HEK293 (cell line): ENCODE measurements around the gene TWIST2.

Experiments
- CTCF ChIA-PET: fragments of 350-600 bp; formaldehyde crosslinking; extraction: SDS; loops from one replicate; lab custom pipeline; 2021; ENCODE audit warnings: antibody characterized with exemption; lab: Yijun Ruan, JAX
- POLR2A ChIA-PET: fragments of 300-600 bp; formaldehyde crosslinking; extraction: SDS; loops from one replicate; lab custom pipeline; 2020; ENCODE audit warnings: antibody characterized with exemption, inconsistent platforms; lab: Yijun Ruan, JAX
- H3K27ac ChIP-seq: fragments of 200-500 bp; sonication (Bioruptor generic); 2 replicates; pipeline ENCODE4 v1.5.1; 2014; ENCODE audit warnings: low read depth, low read length, control low read depth, inconsistent platforms; ENCODE audit errors: extremely low read depth
- H3K36me3 ChIP-seq, 2 experiments: fragments of 200-500 bp in 1 of 2; sonication (Bioruptor generic) in 1 of 2; 1 replicate in 1 of 2; 2 replicates in 1 of 2; pipeline ENCODE4 v1.5.1; 2014 to 2017; ENCODE audit warnings: inconsistent platforms in 2 of 2, low read length in 2 of 2; ENCODE audit not compliant: control insufficient read depth in 2 of 2, insufficient read depth in 1 of 2
- H3K4me1 ChIP-seq: fragments of 200-500 bp; sonication (Bioruptor generic); 2 replicates; pipeline ENCODE4 v1.5.1; 2014; ENCODE audit warnings: mild to moderate bottlenecking, low read length, inconsistent platforms; ENCODE audit not compliant: control insufficient read depth, insufficient read depth
- H3K4me3 ChIP-seq: 2 replicates; pipeline ENCODE4 v1.5.1; 2011; ENCODE audit warnings: low read depth, mild to moderate bottlenecking, control low read depth, low read length, moderate library complexity
- H3K9me3 ChIP-seq: fragments of 200-500 bp; sonication (Bioruptor generic); 2 replicates; pipeline ENCODE4 v1.5.1; 2014; ENCODE audit warnings: low read depth, low read length, inconsistent platforms; ENCODE audit not compliant: control insufficient read depth, insufficient read depth
- CTCF ChIP-seq: fragments of 450-650 bp; formaldehyde crosslinking; IDR thresholded peaks from 2 replicates; pipeline ENCODE4 v1.5.1; 2016; ENCODE audit warnings: missing biosample characterization, missing genetic modification characterization
- EGR2 ChIP-seq: fragments of 450-650 bp; formaldehyde crosslinking; IDR thresholded peaks from 2 replicates; pipeline ENCODE4 v1.5.1; 2016; ENCODE audit warnings: low read depth, missing biosample characterization, missing genetic modification characterization
- MYNN ChIP-seq: fragments of 450-650 bp; formaldehyde crosslinking; IDR thresholded peaks from 2 replicates; pipeline ENCODE4 v1.5.1; 2016; ENCODE audit warnings: missing biosample characterization, missing genetic modification characterization, borderline replicate concordance
- PRDM2 ChIP-seq: fragments of 450-650 bp; formaldehyde crosslinking; IDR thresholded peaks from 2 replicates; pipeline ENCODE4 v1.5.1; 2016; ENCODE audit warnings: missing biosample characterization, missing genetic modification characterization, borderline replicate concordance
- SETDB1 ChIP-seq: IDR thresholded peaks from one replicate; pipeline ENCODE4 v1.6.1; 2017; ENCODE audit warnings: mild to moderate bottlenecking, low read length, moderate library complexity, mixed read lengths; ENCODE audit not compliant: insufficient read length
- TCF7L2 ChIP-seq: IDR thresholded peaks from 2 replicates; pipeline ENCODE4 v1.6.1; 2011; ENCODE audit warnings: low read depth, mild to moderate bottlenecking, inconsistent platforms, low read length, moderate library complexity, borderline replicate concordance
- ZBTB7A ChIP-seq: fragments of 450-650 bp; formaldehyde crosslinking; IDR thresholded peaks from 2 replicates; pipeline ENCODE4 v1.5.1; 2016; ENCODE audit warnings: low read depth, missing biosample characterization, missing genetic modification characterization
- ZFHX2 ChIP-seq: fragments of 450-650 bp; formaldehyde crosslinking; conservative IDR thresholded peaks from 2 replicates; pipeline ENCODE4 v1.5.1; 2016; ENCODE audit warnings: missing biosample characterization, missing genetic modification characterization
- ZNF121 ChIP-seq: fragments of 450-650 bp; formaldehyde crosslinking; IDR thresholded peaks from 2 replicates; pipeline ENCODE4 v1.5.1; 2016; ENCODE audit warnings: missing biosample characterization, missing genetic modification characterization
- ZNF140 ChIP-seq: fragments of 450-650 bp; formaldehyde crosslinking; IDR thresholded peaks from 2 replicates; pipeline ENCODE4 v1.5.1; 2016; ENCODE audit warnings: missing biosample characterization, missing genetic modification characterization
- ZNF24 ChIP-seq: fragments of 450-650 bp; formaldehyde crosslinking; IDR thresholded peaks from 2 replicates; pipeline ENCODE4 v1.5.1; 2016; ENCODE audit warnings: missing biosample characterization, missing genetic modification characterization
- ZNF416 ChIP-seq: fragments of 450-650 bp; formaldehyde crosslinking; IDR thresholded peaks from 2 replicates; pipeline ENCODE4 v1.5.1; 2016; ENCODE audit warnings: missing biosample characterization, missing genetic modification characterization
- ZNF48 ChIP-seq: fragments of 450-650 bp; formaldehyde crosslinking; IDR thresholded peaks from 2 replicates; pipeline ENCODE4 v1.5.1; 2016; ENCODE audit warnings: missing biosample characterization, missing genetic modification characterization
- ZNF660 ChIP-seq: fragments of 450-650 bp; IDR thresholded peaks from 2 replicates; pipeline ENCODE4 v1.5.1; 2018; ENCODE audit warnings: missing biosample characterization, mild to moderate bottlenecking, missing genetic modification characterization
- ZNF747 ChIP-seq: fragments of 450-650 bp; formaldehyde crosslinking; IDR thresholded peaks from 2 replicates; pipeline ENCODE4 v1.5.1; 2016; ENCODE audit warnings: missing biosample characterization, missing genetic modification characterization
- ZSCAN30 ChIP-seq: fragments of 450-650 bp; IDR thresholded peaks from 2 replicates; pipeline ENCODE4 v1.5.1; 2018; ENCODE audit warnings: missing biosample characterization, mild to moderate bottlenecking, missing genetic modification characterization, moderate library complexity

Gene TWIST2

DNA sequence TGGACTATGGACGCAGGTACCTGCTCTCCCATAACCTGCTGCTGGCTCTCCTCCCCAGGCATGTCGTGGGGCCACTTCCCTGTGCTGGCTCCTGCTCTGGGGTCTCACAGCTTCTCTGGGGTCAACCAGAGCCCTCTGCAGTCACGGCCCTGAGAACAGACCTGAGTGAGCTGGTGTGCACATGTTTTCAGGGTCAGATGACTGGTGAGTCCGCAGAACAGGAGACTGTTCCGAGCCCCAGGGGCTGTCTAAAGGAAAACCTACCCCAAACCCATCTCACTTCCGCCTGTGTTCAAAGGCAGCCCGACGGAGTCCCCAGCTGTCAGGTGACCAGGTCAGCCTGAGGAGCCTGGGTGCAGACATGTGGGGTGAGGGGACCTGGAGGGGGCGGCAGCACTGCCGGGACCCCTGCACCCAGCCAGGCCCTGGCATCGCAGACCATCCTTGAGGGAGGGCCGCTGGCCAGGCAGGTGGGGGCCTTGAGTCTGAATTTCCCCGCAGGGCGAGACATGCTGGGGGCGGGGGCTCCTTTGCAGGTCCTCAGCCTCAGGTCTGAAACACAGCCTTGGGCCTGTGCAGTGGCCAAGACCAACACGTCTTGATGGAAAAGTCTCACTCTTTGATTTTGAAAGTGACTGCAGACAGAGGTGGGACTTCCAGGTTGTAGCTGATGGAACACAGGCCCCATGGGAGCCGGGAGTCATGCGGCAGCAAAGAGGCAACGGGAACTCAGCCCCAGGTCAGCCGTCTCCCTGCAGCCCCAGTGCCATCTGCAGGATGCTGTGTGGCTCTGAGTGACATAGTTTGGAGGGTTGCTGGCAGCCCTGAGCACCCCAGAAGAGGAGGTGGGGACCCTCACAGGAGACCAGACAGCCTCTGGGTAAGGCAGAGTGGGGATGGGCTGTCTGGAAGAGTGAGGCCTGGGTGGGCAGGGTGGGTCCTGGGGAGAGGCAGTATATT lies 65.3 kb downstream of the TWIST2 start (continued):
- TF ChIP-seq PRDM2 (tag by site-specific recombination): no peak

DNA sequence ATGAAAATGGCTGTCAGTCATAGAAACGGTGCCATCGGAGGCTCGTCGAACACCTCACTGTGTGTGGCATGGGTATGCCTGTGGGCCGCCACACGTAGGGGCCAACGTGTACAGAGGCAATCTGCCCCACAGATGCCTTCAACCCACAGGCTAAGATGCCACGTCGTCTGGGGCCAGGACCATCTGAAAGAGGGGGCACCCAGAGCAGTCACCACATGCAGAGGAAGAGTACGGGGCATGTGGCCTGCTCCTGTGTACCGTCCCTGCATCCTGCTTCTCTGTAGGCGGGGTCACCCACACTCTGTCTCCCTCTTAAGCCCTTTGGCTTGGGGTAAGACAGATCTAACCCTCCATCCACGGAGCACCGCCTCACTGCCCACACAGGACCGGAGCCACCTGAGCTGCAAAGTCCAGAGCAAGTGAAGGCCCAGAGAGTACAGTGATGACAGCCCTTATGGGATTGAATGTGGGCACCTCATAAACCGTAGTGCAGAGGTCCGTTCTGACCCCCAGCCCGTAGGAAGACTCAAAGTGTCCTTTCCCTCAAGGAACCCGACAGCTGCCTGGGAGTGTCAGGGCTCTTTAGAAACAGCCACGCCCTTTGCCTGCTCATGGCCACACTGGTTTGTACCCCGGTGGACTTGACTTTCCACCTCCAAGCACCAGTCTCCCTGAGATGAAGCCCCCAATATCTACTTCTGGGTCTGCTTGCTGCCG lies 66.2 kb downstream of the TWIST2 start:
- TF ChIP-seq SETDB1: no peak
- 0 out of 2 replicates have a peak, but pooled peaks have one; percentile 12 for TF ChIP-seq EGR2 (tag by site-specific recombination)
- CTCF ChIA-PET: no interaction called here
- POLR2A ChIA-PET: no interaction called here
- no peaks in the 10 kb centered on the region for H3K4me1 ChIP-seq
- H3K36me3 ChIP-seq: peaks cover 0 to 5% of the 10 kb centered on the region in 2 experiments; a peak in 1 of 3 replicates
- no peak overlapping the region for H3K4me3 ChIP-seq
- H3K9me3 ChIP-seq: no peaks in the 10 kb centered on the region
- H3K27ac ChIP-seq: no peak overlapping the region

GRCh38 chr2:238914648-238915015 lies 66.7 kb downstream of the TWIST2 start:
- Histone ChIP-seq H3K27ac (no peak overlapping the region), H3K36me3 (peaks cover 0 to 5% of the 10 kb centered on the region in 2 experiments; a peak in 1 of 3 replicates), H3K4me1 (no peaks in the 10 kb centered on the region), H3K9me3 (no peaks in the 10 kb centered on the region), H3K4me3 (no peak overlapping the region)
- ChIA-PET CTCF (no interaction called here), POLR2A (no interaction called here)
- TF ChIP-seq MYNN: no peak

- TF ChIP-seq ZNF48 (tag by site-specific recombination): no peak
- no peak for TF ChIP-seq ZNF660 (tag by site-specific recombination)
- no peak for TF ChIP-seq ZBTB7A
- POLR2A ChIA-PET: no interaction called here
- Histone ChIP-seq H3K9me3 (no peaks in the 10 kb centered on the region), H3K36me3 (peaks cover 0 to 5% of the 10 kb centered on the region in 2 experiments; a peak in 1 of 3 replicates), H3K27ac (no peak overlapping the region), H3K4me1 (no peaks in the 10 kb centered on the region), H3K4me3 (no peak overlapping the region)
- CTCF ChIA-PET: interaction anchor here (0.7 kb wide), 1 partner anchor 191 kb away, joined by 3 read pairs; no protein-coding TSS in a partner anchor
These were observed 67.3 kb downstream of the TWIST2 start for GRCh38 chr2:238915196-238915595.

DNA sequence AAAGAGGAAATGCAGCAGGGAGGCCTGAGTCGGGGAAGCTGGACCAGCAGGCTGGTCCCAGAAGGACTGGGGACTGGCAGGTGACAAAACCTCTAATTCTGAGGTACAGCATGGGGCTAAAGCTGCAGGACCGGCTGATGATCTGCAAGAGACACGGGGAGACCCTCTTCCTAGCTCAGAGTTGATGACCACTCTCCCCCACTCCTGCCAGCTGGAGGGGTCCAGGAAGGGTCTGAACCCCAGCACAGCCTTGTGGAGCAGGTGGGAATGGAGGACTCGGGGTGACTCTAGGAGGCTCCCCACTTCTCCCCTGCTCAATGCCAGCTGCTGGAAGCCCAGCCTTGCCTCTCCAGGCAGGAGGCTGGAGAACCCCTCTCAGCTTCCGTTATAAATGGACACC lies 67.7 kb downstream of the TWIST2 start:
- Histone ChIP-seq H3K36me3 (peaks cover 0 to 5% of the 10 kb centered on the region in 2 experiments; a peak in 1 of 3 replicates), H3K9me3 (no peaks in the 10 kb centered on the region), H3K4me1 (no peaks in the 10 kb centered on the region), H3K4me3 (no peak overlapping the region), H3K27ac (no peak overlapping the region)
- ChIA-PET CTCF (interaction anchor here (0.7 kb wide), 1 partner anchor 191 kb away, joined by 3 read pairs; no protein-coding TSS in a partner anchor), POLR2A (no interaction called here)
- TF ChIP-seq CTCF: no peak
- TF ChIP-seq ZNF121: no peak
- TF ChIP-seq TCF7L2: no peak
- TF ChIP-seq ZNF660 (tag by site-specific recombination): no peak
- no peak for TF ChIP-seq ZNF24
- TF ChIP-seq ZFHX2: no peak
- TF ChIP-seq ZNF140: no peak
- TF ChIP-seq ZNF747 (tag by site-specific recombination): no peak
- no peak for TF ChIP-seq ZNF416 (tag by site-specific recombination)
- no peak for TF ChIP-seq ZSCAN30
